GM23338 (cell line): ENCODE measurements around the gene PDE4D.
A peak's percentile ranks its signal among the peaks of the same experiment; 100 is the strongest.

Experiments used
- CREB1 ChIP-seq: fragments of 250-450 bp; sonication (Bioruptor Pico); IDR thresholded peaks from 2 replicates; pipeline ENCODE4 v1.5.0; 2020; ENCODE audit warnings: low read depth, mild to moderate bottlenecking, moderate library complexity
- EZH2 ChIP-seq: fragments of 200-600 bp; sonication (generic); IDR thresholded peaks from one replicate; pipeline ENCODE4 v1.8.0; 2017; ENCODE audit warnings: antibody characterized with exemption, mild to moderate bottlenecking, low read depth; ENCODE audit not compliant: unreplicated experiment
- EZH2phosphoT487 ChIP-seq: fragments of 200-600 bp; sonication (generic); IDR thresholded peaks from one replicate; pipeline ENCODE4 v1.8.1; 2018; ENCODE audit warnings: antibody characterized with exemption; ENCODE audit not compliant: unreplicated experiment
- JUNB ChIP-seq: IDR thresholded peaks from one replicate; pipeline ENCODE4 v1.6.1; 2016; ENCODE audit warnings: antibody characterized with exemption; ENCODE audit not compliant: unreplicated experiment
- NANOG ChIP-seq: IDR thresholded peaks from 2 replicates; pipeline ENCODE4 v1.6.1; 2016; ENCODE audit warnings: antibody characterized with exemption, borderline replicate concordance
- POLR2AphosphoS5 ChIP-seq: IDR thresholded peaks from 2 replicates; pipeline ENCODE4 v1.6.1; 2016; ENCODE audit warnings: antibody characterized with exemption, low read depth
- STAT1 ChIP-seq: IDR thresholded peaks from one replicate; pipeline ENCODE4 v1.6.1; 2016; ENCODE audit warnings: antibody characterized with exemption; ENCODE audit not compliant: unreplicated experiment
- ZNF114 ChIP-seq: fragments of 250-450 bp; sonication (Bioruptor Pico); IDR thresholded peaks from 2 replicates; pipeline ENCODE4 v1.5.0; 2020; ENCODE audit warnings: mild to moderate bottlenecking, moderate library complexity
- ZNF331 ChIP-seq: fragments of 250-450 bp; sonication (Bioruptor Pico); IDR thresholded peaks from 2 replicates; pipeline ENCODE4 v1.5.0; 2020; ENCODE audit warnings: low read depth, mild to moderate bottlenecking, moderate library complexity
- TF ChIP-seq, protein P1 (sequence below), 2 experiments: fragments of 200-600 bp in 1 of 2; sonication (generic) in 1 of 2; conservative IDR thresholded peaks; 2 replicates each; pipeline versions ENCODE4 v1.5.1 to v1.6.1; 2016 to 2017; ENCODE audit warnings: antibody characterized with exemption in 2 of 2, low read depth in 2 of 2, mild to moderate bottlenecking in 2 of 2, moderate library complexity in 1 of 2
- TF ChIP-seq, protein P2 (sequence below): IDR thresholded peaks from 2 replicates; pipeline ENCODE4 v1.6.1; 2016; ENCODE audit warnings: antibody characterized with exemption
- TF ChIP-seq, protein P3 (sequence below): IDR thresholded peaks from one replicate; pipeline ENCODE4 v1.6.1; 2018; ENCODE audit warnings: antibody characterized with exemption; ENCODE audit not compliant: unreplicated experiment

DNA sequence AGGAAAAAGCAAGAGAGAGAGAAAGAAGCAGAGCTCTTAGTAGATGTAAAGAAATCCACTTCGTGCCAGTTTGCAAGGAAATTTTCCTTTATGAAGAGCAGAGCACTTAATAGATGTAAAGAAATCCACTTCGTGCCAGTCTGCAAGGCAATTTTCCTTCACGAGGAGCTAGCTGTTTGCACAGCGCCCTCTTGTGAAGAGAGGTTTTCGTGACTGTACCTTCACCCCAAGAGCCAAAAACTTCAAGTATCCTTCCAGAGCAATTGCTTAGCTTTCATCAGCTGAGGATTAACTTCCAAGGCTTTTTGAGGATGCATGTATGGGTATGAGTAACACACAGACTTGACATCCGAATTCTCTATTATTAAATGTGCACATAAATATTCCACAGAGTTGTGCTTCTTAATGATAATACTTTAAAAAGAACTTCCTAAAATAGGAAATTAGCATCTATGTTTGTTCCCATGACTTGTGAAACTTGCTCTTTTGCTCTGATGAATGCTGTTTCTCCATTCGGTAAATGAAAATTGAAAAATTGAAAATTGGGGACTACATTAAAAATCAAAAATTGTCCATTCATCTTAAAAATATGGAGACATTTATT is 525.6 kb downstream of the PDE4D start:
- TF ChIP-seq EZH2 (no peak), EZH2phosphoT487 (no peak), CREB1 (CRISPR knock-in tag) (no peak), POLR2AphosphoS5 (no peak), STAT1 (no peak), JUNB (no peak), ZNF114 (CRISPR knock-in tag) (no peak), NANOG (no peak), ZNF331 (CRISPR knock-in tag) (no peak)
- TF ChIP-seq, protein P1, sequence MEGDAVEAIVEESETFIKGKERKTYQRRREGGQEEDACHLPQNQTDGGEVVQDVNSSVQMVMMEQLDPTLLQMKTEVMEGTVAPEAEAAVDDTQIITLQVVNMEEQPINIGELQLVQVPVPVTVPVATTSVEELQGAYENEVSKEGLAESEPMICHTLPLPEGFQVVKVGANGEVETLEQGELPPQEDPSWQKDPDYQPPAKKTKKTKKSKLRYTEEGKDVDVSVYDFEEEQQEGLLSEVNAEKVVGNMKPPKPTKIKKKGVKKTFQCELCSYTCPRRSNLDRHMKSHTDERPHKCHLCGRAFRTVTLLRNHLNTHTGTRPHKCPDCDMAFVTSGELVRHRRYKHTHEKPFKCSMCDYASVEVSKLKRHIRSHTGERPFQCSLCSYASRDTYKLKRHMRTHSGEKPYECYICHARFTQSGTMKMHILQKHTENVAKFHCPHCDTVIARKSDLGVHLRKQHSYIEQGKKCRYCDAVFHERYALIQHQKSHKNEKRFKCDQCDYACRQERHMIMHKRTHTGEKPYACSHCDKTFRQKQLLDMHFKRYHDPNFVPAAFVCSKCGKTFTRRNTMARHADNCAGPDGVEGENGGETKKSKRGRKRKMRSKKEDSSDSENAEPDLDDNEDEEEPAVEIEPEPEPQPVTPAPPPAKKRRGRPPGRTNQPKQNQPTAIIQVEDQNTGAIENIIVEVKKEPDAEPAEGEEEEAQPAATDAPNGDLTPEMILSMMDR (conservative IDR thresholded peaks at IDR 0.05; ENCODE audit: low read depth in 2 of 2), result peak; percentile 89 to 92
- TF ChIP-seq, protein P2, sequence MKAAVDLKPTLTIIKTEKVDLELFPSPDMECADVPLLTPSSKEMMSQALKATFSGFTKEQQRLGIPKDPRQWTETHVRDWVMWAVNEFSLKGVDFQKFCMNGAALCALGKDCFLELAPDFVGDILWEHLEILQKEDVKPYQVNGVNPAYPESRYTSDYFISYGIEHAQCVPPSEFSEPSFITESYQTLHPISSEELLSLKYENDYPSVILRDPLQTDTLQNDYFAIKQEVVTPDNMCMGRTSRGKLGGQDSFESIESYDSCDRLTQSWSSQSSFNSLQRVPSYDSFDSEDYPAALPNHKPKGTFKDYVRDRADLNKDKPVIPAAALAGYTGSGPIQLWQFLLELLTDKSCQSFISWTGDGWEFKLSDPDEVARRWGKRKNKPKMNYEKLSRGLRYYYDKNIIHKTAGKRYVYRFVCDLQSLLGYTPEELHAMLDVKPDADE, result no peak
- TF ChIP-seq, protein P3, sequence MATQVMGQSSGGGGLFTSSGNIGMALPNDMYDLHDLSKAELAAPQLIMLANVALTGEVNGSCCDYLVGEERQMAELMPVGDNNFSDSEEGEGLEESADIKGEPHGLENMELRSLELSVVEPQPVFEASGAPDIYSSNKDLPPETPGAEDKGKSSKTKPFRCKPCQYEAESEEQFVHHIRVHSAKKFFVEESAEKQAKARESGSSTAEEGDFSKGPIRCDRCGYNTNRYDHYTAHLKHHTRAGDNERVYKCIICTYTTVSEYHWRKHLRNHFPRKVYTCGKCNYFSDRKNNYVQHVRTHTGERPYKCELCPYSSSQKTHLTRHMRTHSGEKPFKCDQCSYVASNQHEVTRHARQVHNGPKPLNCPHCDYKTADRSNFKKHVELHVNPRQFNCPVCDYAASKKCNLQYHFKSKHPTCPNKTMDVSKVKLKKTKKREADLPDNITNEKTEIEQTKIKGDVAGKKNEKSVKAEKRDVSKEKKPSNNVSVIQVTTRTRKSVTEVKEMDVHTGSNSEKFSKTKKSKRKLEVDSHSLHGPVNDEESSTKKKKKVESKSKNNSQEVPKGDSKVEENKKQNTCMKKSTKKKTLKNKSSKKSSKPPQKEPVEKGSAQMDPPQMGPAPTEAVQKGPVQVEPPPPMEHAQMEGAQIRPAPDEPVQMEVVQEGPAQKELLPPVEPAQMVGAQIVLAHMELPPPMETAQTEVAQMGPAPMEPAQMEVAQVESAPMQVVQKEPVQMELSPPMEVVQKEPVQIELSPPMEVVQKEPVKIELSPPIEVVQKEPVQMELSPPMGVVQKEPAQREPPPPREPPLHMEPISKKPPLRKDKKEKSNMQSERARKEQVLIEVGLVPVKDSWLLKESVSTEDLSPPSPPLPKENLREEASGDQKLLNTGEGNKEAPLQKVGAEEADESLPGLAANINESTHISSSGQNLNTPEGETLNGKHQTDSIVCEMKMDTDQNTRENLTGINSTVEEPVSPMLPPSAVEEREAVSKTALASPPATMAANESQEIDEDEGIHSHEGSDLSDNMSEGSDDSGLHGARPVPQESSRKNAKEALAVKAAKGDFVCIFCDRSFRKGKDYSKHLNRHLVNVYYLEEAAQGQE, result no peak
